Activated naive CD8-positive, alpha-beta T cell treated with anti-CD3 and anti-CD28 coated beads, Interleukin-2, amount 50 U/mL, for 16 hours (primary cell): Measurements from ENCODE around the gene DPM1.

Experiments
- DNase-seq: peaks from one replicate; pipeline ENCODE4 v3.0.0-alpha.2; 2020; ENCODE audit warnings: low read depth, low spot score

The DPM1 gene

DNA sequence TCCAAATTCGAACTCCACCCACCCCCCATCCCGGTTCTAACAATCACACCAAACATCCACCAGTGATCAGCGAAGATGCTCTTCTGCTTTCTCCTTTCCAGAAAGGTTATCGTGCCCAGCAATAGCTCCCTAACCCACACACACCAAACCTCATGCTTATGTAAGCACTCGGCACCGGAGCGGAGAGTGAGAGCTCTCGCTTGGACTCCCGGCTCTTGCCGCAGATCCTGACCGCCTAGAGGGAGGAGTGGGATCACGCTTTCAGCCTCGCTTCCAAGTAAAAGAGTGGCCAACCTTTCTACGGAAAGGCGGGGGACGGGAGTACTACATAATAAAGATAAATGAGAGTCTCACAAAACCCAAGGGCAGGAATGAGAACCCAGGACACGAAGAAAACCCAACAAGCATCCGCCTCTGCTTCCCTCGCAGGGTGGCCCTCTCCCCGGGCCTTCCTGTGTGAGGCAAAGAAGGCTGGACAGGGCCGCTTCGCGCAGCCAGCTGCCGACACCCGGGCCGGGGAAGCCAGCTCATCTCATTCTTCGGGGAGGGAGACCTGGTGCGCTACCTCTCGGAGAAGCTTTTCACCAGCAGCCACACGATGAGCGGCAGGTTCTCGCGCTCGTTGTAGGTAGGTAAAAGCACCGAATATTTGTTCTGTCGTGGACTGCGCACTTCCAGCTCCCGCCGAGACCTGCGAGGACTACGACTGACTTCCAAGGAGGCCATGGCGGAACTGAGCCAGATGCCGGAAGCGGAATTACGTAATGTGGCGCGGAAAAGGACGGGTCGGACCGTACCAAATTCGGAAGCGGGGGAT is at the start of gene DPM1:
TSS of gene DPM1 (minus strand) at position 735 of the 817 bp plus-strand sequence. CDS start at position 726, 9 bp downstream.
- peak; percentile 77 for DNase-seq

DNA sequence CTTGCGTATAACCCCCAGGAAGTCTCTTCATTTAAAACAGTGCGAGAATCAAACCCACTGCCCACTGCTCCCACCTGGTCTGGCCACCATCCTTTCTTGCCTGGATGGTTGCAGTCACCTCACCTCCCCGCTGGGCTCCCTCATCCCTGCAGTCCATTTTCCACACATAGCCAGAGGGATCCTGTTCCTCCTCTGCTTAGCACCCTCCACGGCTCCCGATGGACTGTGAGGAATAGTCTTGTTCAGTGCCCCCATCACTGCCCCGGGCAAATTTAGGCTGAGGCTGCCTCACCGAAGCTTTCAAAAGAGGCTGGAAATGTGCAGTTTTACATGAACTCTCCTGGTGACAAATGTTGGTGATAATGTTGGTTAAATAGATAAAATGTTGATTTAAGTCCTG is 46.9 kb upstream of the DPM1 start:
- DNase-seq, result no peak

DNA sequence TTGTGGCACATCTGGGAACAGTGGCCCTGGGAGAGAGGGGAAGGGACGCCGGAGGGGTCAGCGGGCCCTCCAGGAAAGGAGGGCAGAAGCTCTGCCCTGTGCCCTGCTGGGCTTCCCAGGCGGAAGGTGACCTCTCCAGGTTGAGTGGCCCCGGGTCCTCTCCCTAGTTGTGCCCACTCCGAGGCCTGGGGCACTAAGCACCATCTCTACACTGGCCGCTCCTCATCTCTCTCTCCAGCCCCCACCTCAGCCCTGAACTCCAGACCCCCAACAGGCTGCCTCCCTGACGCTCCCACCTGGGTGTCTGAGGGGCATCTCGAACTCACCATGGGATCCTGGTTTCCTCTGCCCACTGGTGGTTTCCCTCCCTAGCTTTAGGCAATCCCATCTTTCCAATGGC is 46.4 kb upstream of the DPM1 start:
- no peak for DNase-seq

DNA sequence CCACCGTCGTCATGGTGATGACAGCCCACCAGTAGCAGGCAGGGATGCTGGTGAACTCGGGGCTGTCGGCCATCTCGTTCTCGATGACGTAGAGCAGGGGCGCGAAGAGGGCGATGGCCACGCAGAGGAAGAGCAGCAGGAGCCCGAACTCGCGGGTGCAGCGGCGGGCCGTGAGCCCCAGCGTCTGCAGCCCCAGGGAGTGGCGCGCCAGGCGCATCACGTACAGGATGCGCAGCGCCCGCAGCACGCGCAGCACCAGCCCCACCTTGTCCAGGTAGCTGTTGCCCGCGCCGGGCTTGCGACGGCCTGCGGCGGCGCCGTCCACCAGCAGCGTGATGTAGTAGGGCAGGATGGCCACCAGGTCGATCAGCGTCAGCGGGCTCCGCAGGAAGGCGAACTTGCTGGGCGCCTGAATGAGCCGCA is 46.0 kb upstream of the DPM1 start:
- no peak for DNase-seq

DNA sequence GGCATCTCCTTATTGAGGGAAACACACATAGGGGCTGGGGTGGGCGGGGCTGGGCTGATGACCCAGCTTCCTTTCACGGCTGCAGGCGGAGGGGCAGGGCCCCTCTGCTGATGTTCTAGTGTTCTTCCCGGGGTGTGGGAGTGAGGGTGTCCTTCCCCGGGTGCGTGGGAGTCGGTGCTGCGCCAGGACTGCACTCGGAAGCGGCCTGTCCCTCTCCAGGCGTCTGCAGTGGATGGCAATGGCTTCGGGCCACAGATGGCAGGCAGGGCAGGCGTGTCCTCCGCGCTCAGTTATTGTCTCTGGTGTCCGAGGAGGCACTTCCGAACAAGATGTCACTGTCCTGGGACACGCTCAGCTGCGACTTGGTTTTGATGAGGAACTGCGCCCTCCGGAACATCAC is 45.4 kb upstream of the DPM1 start:
- no peak for DNase-seq

DNA sequence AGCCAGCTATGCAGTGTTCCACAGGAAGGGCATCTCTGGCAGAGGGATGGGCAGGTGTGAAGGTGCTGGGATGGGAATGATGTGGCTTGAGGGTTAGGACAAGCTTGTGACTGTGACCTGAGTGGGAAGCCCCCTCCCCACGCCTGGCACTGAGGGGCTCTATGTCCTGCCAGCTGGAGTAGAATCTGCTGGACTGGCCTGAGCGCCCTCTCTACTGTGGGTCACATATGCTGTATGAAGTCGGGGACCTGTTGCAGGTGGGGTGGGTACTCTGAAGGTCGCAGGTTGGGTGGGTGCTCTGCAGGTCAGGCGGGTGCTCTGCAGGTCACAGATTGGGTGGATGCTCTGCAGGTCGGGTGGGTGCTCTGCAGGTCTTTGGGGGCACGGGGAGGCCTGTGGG is 44.3 kb upstream of the DPM1 start:
- DNase-seq, result no peak

DNA sequence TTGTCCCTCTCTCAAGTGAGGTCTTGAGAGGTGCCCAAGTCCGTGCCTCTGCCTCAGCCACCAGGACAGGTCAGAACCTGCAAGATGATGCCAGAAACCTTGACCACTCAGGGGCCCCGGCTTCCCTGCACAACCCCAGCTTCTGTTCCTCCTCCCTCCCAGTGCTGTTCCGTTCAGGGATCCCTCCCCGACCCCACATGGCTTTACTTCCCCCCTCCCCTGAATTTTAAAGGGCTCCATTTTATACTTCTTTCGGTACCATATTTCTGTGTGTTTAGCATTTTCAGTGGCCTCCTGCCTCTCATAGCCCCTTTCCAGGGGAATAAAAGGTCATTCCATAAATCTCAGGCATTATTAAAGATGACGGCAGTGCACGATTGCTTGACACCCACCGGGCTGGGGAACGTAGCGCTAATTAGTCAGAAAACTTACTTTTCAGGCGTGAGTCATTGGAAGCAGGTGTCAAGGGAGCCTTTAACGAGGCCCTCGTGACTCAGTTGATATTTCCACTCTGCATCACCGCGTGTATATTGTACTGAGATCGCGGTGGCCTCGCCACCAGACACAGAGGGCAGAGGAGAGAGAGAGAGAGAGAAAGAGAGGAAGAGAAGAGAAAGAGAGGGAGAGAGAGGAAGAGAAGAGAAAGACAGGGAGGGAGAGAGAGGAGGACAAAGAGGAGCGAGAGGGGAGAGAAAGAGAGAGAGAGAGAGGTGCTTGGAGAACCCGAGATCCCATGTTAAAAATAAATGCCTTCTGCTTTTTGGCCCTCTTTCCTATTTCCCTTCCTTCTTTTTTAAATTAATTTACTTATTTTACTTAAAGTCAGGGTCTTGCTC is 43.3 kb upstream of the DPM1 start:
- no peak for DNase-seq

DNA sequence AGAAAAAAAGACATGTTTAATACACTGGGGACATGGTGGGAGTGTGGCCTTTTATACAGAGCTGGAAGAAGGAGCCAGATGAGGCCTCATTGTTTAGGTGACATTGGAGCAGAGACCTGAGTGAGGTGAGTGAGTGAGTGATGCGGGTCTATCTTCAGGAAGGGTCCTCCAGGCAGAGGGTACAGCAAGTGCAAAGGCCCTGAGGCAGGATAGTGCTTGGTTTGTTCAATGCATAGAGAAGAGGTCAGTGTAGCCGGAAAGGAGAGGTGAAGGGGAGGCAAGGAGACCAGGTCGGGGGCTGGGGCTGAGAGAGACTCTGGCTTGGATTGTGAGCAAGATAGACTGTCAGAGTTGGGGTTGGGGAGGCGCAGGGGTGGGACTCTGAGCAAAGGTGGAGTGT is 41.0 kb upstream of the DPM1 start:
- DNase-seq, result no peak

DNA sequence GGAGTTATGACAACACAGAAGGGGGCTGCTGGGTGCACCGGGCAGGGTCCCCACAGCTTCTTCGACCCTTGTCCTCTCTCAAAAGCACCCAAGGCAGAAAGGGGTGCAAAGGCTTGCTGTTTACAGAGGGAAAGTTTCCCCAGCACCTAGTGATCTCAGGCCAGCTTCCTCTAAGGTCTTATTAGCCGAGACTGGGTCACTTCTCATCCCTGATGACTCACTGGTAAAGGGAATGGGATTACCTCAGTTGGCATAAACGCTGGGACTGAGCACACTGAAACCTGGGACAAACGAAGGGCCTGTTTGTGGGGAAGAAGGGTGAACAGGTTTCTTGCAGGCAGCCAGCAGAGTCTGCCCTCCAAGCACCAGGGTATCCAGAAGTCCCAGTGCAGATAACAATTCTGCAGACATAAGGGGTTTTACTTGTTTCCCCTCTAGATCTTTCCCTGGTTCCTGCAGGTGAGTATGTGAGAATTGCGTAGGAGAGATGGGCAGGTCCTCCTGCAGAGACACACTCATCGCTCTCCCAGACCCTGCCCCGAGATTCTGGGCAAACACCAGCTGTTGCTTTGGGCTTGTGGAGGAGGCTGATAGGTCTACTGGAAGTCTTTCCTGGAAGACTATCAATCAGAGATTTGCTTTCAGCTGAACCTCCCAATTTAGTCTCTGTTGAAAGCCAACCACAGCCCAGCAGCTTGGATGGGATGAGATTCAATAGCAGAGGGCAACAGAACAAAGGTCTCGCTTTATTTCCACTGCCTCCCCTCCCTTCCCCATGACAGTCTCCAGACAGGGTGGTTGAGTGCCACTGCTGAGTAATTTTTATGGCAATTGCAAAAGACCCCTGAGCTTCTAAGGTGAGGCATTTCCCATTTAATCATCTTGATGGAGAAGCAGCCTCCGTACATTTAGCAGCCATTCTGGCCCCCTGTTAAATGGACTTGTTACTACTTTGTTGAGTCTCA is 38.9 kb upstream of the DPM1 start:
- no peak for DNase-seq

DNA sequence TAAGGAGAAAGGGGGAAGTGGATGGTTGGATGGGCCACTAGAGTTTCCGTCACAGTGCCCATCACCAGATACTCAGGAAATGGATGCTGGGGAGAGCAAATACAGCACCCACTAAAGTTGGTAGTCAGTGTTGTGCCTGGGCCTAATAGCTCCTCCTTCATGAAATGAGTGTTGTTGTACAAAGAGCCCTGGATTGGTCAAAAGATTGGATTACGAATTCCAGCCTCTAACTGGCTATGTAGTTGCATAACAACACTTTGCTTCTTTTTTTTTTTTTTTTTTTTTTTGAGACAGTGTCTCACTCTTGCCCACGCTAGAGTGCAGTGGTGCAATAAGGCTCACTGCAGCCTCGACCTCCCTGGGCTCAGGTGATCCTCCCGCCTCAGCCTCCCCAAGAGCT is 37.2 kb upstream of the DPM1 start:
- DNase-seq, result no peak

DNA sequence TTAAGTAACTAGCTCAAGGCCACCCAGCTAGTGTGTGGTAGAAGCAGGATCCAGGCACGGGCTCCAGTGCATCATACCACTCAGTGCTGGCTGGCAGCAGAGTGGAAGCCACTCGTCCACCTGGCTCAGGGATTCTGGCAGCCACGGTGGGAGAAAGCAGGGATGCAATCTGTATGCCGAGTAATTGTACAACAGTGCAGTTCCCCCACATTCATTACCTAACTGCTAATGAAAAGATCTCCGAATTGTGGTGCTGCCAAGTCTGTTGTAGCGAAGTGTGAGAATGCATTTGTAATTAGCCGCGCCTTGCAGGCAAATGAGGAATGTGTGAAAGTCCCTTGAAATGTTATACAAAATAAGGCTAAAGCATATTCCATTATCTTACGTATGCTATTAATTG is 35.5 kb upstream of the DPM1 start:
- no peak for DNase-seq

DNA sequence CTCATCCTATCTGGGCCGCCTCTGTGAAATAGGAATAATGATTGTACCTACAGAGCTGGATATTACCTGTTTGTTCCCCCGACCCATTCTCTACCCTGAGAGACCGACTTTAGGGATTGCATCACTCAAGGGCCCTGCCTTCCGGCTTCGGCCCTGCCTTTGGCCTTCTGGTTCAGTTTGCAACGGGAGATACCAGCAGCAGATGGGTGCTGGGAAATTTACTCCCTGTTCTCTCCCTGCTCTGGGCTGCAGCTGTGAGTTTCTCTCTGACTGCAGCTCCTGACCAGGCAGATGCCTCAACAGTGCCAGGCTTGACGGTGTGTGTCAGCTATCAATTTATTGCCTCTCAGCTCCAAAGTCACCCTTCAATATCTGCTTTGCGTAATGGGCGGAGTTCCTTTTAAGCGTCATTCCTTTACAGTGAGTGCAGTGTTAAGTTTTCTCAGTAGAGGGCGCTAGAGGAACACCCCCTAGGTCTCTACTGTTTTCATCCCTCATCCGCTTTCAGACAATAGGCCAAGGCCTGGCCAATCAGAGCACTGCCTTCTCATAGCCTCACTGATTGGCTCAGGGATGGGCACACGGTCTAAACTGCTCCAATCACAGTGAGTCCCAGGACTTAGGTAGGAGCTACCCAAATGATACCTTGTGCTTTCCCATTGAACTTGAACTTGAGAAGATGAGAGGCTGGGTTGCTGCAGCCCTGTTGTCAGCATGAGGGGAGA is 34.6 kb upstream of the DPM1 start:
- no peak for DNase-seq

DNA sequence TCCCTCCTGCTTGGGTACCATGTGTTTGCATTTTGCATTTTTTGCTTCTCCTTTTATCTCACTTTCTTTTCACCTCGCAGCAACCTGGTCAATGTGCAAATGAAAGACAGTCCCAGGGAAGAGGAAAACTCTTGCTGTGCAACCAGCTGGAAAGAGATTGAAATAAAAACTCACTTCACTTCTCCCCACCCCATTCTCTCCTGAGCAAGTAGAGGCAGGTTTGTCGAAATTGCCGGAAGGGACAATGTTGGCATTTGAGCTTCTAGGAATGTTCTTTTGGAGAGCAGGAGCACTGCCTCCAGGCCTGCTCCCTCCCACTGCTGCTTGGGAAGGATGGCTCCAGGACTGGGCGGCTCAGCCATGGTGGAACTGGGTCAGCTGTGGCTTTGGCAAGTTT is 34.0 kb upstream of the DPM1 start:
- no peak for DNase-seq

DNA sequence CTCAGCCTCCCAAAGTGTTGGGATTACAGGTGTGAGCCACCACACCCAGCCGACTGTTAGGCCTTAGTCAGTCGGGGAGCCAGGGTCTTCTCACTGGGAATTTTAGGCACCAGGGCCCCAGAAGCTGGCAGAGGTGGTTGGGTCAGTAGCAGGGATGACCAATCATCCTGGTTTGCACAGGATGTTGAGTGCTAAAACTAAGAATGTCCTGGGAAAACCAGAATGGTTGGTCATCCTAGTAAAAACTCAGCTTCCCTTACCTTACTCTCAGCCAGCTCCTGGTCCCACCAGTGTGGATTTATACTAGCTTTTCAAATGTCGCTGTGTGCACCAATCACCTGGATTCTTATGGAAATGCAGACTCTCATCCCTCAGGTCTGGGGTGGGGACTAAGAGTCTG is 32.7 kb upstream of the DPM1 start:
- DNase-seq, result no peak

DNA sequence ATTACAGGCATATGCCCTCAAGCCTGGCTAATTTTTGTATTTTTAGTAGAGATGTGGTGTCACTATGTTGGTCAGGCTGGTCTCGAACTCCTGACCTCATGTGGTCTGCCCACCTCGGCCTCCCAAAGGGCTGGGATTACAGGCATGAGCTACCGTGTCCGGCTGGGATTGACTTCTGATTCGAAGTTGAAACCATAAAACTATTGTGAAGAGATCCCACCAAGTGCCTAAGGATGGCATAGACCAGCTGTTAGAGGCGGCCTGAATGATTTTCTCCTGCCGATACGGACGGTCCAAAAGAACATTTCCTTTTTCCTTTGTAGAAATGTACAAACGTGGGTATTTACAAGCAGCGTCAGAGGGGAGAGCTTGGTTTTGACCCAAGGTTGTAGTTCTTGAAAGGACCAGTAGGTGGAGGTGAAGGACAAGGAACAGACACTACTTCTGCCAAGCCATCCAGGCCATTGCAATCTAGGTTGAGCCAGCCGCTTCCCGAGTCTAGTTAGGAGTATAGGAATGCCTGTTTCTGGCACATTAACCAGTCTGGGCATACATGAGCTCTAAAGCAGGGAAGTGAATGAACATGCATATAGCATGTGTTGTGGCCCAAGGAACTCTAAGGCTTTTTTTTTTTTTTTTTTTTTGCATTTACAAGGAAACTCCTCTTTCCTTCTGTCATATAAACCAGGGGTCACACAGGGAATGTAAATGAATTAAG is 29.3 kb upstream of the DPM1 start:
- peak; percentile 41 for DNase-seq

DNA sequence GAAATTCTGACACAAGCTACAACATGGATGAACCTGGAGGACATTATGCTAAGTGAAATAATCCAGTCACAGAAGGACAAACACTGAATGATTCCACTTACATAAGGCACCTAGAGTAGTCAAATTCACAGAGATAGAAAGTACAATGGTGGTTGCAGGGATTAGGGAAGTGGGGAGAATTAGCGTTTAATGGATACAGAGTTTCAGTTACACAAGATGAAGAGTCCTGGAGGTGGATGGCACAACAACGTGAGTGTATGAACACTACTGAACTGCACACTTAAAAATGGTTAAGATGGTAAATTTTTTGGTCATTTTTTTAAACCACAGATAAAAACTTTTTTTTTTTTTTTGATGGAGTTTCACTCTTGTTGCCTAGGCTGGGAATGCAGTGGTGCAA is 25.0 kb upstream of the DPM1 start:
- DNase-seq, result no peak

DNA sequence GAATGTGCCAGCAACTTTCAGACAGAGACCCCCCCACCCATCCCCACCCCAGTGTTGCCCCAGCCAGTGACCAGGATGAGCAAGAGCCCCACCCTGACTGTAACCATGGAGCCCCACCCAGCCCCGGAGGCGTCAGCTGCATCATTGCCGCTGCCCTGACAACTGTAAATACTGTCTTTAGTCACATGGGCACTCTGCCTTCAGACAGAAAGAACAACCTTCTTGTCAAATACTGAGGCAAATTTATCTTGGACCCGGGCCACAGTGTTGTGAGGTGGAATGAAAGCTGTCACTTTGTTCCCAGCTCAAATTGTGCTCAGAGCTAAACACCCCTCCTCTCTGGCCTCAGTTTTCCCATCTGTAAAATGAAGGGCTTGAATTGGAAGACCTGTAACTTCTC is 24.0 kb upstream of the DPM1 start:
- no peak for DNase-seq

DNA sequence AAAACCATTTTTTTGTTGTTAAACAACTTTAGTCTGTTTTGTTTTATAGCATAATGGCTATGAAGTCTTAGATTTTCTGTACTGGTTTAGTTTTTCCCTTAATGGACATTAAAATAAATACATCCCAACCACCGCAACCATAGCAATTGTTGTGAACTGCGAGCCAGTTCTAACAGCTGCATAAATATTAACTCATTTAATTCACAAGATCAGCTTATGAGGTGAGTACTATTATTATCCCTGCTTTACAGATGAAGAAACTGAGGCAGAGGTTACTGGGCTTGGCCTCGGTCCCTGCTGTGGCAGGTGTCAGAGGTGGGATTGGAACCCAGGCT is 23.3 kb upstream of the DPM1 start:
- DNase-seq, result no peak

DNA sequence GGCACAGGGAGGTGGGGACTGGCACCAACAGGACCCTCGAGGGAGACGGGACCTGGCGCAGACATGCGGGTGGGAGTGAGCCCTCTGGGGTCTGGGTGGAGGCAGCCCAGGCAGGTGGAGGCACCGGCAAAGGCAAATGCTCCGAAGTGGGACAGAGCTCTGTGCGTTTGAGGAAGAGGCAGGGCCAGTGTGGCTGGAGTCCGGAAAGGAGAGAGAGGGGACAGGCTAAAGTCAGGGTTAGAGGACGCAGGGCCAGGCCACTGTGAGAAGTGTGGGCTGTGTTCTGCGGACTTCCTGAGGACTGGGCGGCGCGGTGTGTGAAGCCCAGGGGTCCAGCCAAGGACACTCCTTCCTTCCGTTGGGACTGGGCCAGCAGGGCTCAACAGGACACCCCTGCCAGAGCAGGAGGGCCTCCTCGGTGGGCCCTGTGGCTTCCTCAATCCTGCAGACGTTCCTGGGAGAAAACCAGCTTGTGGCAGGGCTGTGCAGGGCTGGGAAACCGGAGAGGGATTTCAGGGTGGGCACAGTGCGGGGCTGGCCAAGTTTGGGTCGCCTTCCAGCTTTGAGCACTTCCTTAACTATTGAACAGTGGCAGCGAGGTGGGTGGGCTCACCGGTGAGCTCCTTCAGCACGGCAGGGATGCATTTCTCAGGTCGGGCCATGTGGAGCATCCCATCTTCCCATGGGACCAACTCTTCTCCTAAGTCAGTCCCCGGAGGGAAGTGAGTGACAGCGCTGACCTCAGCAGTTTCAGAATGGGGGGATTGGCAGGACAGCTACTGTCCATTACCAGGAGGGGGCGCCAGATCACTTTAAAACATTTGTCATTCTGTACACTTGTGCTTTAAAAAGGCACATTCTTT is 22.8 kb upstream of the DPM1 start:
- DNase-seq, result peak; percentile 47
